Lower leg skin (tissue), 4 donors: ENCODE measurements around the gene OSBPL7. TPM values are rescaled to one million over a fixed set of nuclear protein-coding genes. Genes with fewer than 3 reads are reported as not detected.

ENCODE experiments used
- DNase-seq, 2 donors: peaks; one replicate each; pipeline ENCODE4 v3.0.0-alpha.2; 2019; ENCODE audit warnings: low spot score in 2 of 2
- H3K4me3 ChIP-seq: fragments of 200-600 bp; sonication (generic); 2 replicates; pipeline ENCODE4 v1.5.1; 2017; ENCODE audit warnings: mild to moderate bottlenecking, low read depth; ENCODE audit not compliant: poor library complexity, severe bottlenecking
- POLR2A ChIP-seq, 2 donors: fragments of 450-650 bp; IDR thresholded peaks; one replicate each; pipeline ENCODE4 v1.6.1; 2016 to 2017; ENCODE audit warnings: antibody characterized with exemption in 2 of 2, mild to moderate bottlenecking in 1 of 2, moderate library complexity in 1 of 2
- WGBS, 2 donors: methylation state at CpG; one replicate each; pipeline ENCODE4 v1.1.5; 2018; 5-methylcytosine and 5-hydroxymethylcytosine counted together
- intact Hi-C: fragments of 100-400 bp; cut with DNase I; formaldehyde crosslinking; loops from one replicate; pipeline ENCODE4 v1.15.0; 2023; ENCODE audit warnings: low total_unique reads
- total RNA-seq, 4 donors: library from RNA; depleted of rRNA; stranded (reverse); fragments of >200 nt; gene quantifications; one replicate each; pipeline ENCODE4 v1.1.0, GENCODE V29; 2016
- TF ChIP-seq, protein P1 (sequence below), 3 donors: fragments of 450-650 bp; IDR thresholded peaks; one replicate each; pipeline ENCODE4 v1.5.1; 2016; ENCODE audit warnings: antibody characterized with exemption in 3 of 3, mild to moderate bottlenecking in 3 of 3, moderate library complexity in 2 of 3

Gene OSBPL7
- total RNA-seq, 4 donors from 2014 or later = 1.1 to 8.4 (median 1.8) TPM

GRCh38 chr17:47800686-47801085, 20.9 kb downstream of the OSBPL7 start:
- 76 to 82% methylated on average over 12 of the region's 12 CpGs for WGBS, 2 donors
- TF ChIP-seq POLR2A (IDR thresholded peaks at IDR 0.05) = no peak
- TF ChIP-seq, protein P1, sequence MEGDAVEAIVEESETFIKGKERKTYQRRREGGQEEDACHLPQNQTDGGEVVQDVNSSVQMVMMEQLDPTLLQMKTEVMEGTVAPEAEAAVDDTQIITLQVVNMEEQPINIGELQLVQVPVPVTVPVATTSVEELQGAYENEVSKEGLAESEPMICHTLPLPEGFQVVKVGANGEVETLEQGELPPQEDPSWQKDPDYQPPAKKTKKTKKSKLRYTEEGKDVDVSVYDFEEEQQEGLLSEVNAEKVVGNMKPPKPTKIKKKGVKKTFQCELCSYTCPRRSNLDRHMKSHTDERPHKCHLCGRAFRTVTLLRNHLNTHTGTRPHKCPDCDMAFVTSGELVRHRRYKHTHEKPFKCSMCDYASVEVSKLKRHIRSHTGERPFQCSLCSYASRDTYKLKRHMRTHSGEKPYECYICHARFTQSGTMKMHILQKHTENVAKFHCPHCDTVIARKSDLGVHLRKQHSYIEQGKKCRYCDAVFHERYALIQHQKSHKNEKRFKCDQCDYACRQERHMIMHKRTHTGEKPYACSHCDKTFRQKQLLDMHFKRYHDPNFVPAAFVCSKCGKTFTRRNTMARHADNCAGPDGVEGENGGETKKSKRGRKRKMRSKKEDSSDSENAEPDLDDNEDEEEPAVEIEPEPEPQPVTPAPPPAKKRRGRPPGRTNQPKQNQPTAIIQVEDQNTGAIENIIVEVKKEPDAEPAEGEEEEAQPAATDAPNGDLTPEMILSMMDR (IDR thresholded peaks at IDR 0.05) = no peak
- peak in 1 of 2 donors; percentile 70 for DNase-seq
- intact Hi-C loops = no loop called here
- no peak overlapping the region for H3K4me3 ChIP-seq

DNA sequence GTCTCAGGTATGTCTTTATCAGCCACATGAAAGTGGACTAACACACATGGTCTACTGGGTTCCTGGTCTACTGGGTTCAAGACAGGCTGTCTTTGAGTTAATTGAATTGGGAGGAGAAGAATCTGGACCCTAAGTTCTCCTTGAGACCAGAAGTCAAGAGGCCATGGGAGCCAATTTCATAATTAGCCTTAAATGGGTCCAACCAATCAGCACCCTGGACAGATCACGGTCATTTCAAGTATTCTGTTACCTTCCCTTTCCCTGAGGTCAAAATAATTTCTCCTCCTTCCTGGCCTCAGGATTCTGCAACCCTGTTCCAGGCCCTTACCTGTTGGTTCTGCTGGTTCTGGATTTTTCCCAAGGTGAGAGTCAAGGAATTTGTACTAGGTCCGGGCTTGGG, 23.8 kb downstream of the OSBPL7 start:
- TF ChIP-seq, protein P1 (IDR thresholded peaks at IDR 0.05) = no peak
- no peak for TF ChIP-seq POLR2A (IDR thresholded peaks at IDR 0.05)
- no peak overlapping the region for H3K4me3 ChIP-seq
- WGBS, 2 donors = 63 to 64% methylated on average over 2 of the region's 2 CpGs
- intact Hi-C loops = no loop called here
- DNase-seq = no peak

DNA sequence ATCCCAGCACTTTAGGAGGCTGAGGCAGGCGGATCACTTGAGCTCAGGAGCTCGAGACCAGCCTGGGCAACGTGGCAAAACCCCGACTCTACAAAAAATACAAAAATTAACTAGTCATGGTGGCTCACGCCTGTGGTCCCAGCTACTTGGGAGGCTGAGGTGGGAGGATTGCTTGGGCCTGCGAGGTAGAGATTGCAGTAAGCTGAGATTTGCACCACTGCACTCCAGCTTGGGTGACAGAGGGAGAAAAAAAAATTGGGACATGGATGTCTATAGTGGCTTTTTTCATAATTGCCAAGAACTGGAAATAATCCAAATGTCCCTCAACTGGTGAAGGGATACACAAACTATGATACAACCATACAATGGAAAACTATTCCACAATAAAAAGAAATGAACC, 28.6 kb downstream of the OSBPL7 start:
- no peak for DNase-seq

DNA sequence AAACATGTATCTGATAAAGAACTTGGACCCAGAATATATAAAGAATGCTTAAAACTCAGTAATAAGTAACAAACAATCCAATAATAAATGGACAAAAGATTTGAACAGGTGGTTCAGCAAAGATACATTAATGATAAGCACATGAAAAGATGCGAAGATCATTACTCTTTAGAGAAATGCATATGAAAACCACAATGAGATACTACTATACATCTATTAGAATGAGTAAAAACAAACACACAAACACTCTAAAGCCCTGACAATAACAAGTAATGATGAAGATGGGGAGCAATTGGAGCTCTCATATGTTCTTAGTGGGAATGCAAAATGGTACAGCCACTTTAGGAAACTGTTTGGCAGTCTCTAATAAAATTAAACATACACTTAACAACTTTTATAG, 29.1 kb downstream of the OSBPL7 start:
- TF ChIP-seq POLR2A (IDR thresholded peaks at IDR 0.05) = no peak
- TF ChIP-seq, protein P1 (IDR thresholded peaks at IDR 0.05) = no peak
- DNase-seq = no peak
- WGBS, 2 donors = 70 to 73% methylated on average over 1 of the region's 1 CpG
- intact Hi-C loops = no loop called here
- H3K4me3 ChIP-seq = no peak overlapping the region

More for the DNA sequence above, 28.6 kb downstream of the OSBPL7 start:
- 65 to 74% methylated on average over 6 of the region's 6 CpGs for WGBS, 2 donors
- no peak for TF ChIP-seq POLR2A (IDR thresholded peaks at IDR 0.05)
- TF ChIP-seq, protein P1 (IDR thresholded peaks at IDR 0.05) = no peak
- intact Hi-C loops = no loop called here
- H3K4me3 ChIP-seq = no peak overlapping the region

GRCh38 chr17:47791025-47791424, 30.6 kb downstream of the OSBPL7 start:
- intact Hi-C loops = no loop called here
- TF ChIP-seq, protein P1 (IDR thresholded peaks at IDR 0.05) = no peak
- TF ChIP-seq POLR2A (IDR thresholded peaks at IDR 0.05) = no peak
- no peak overlapping the region for H3K4me3 ChIP-seq
- 33 to 42% methylated on average over 3 of the region's 3 CpGs for WGBS, 2 donors
- peak in 1 of 2 donors; percentile 42 for DNase-seq
